ENCODE measurements around the gene CSAD. TPM values are rescaled to one million over a fixed set of nuclear protein-coding genes. Genes with fewer than 3 reads are reported as not detected.
A peak's percentile ranks its signal among the peaks of the same experiment; 100 is the strongest.

Gene CSAD
- total RNA-seq, 2 donors from 2014 or later, result 70.8 to 89.5 TPM

DNA sequence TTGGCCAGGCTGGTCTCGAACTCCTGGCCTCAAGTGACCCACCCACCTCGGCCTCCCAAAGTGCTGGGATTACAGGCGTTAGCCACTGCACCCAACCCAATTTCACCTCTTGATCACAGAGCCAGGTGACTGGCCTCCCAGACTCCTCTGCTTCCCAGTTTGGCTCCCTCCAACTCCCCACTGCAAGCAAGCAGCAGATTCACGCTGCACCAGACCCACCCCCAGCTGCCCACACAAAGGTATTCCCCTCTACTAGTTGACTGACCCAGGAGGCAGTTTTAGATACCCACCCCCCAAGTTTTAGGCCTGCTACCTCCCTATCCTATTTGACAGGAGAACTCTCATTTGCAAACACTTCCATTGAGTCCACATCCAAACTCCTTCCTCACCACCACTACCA, 46.1 kb upstream of the CSAD start:
- H3K4me1 ChIP-seq (ENCODE audit: control insufficient read depth in 1 of 2, low read depth in 2 of 2), result peaks cover 37 to 76% of the 10 kb centered on the region in 2 donors
- no peak for ATAC-seq (ENCODE audit: insufficient number of reproducible peaks, low FRiP score, low read depth)
- H3K9me3 ChIP-seq, result no peaks in the 10 kb centered on the region
- no peaks in the 10 kb centered on the region for H3K27me3 ChIP-seq (replicated peaks; ENCODE audit: insufficient read depth)
- TF ChIP-seq CTCF (IDR thresholded peaks at IDR 0.05), result no peak
- no peak for DNase-seq (ENCODE audit: low spot score)
- H3K36me3 ChIP-seq, result peaks cover 3% of the 10 kb centered on the region
- H3K27ac ChIP-seq, result no peak overlapping the region
- H3K4me3 ChIP-seq, result no peak overlapping the region

GRCh38 chr12:53225635-53226424, 45.1 kb upstream of the CSAD start:
- Histone ChIP-seq H3K27me3 (replicated peaks; ENCODE audit: insufficient read depth) (no peaks in the 10 kb centered on the region), H3K4me1 (ENCODE audit: control insufficient read depth in 1 of 2, low read depth in 2 of 2) (peaks cover 37 to 72% of the 10 kb centered on the region in 2 donors), H3K27ac (peak overlapping the region; percentile 97 to 99), H3K36me3 (peaks cover 3% of the 10 kb centered on the region), H3K9me3 (no peaks in the 10 kb centered on the region), H3K4me3 (no peak overlapping the region)
- DNase-seq (ENCODE audit: low spot score), result no peak
- ATAC-seq (ENCODE audit: insufficient number of reproducible peaks, low FRiP score, low read depth), result no peak
- no peak for TF ChIP-seq CTCF (IDR thresholded peaks at IDR 0.05)

DNA sequence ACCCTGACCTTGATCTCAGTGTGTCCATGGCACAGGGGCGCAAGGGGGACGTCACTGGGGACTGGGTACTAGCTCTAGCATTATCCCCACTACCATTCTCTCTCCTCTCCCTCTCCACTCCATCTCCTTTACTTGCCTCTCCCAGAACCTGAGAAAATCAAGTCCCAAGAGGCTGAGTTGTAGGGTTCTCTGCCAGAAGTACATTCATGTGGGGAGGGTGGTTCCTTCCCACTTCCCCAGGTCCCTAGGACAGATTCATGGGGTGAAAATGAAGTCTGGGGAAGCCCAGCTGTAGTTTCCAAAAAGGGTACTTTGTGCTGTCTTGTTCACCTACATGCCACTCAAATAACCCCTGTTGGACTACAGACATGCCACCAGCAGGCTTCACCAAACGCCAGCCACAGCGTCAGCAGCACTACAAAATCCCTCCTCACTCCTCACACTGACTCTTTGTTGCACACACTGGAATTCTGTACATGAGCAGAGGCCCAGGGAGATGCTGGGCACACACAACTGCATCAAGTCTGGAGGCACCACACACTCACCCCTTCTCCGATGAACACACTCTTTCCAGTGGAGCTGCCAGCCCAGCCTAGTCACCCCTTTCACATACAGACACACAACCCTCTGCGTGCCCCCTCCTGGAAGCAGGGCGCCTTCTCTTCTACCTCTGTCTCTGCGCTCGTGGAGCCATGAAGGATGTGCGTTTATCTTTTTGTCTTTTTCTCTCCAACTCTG, 44.3 kb upstream of the CSAD start:
- peak overlapping the region; percentile 97 to 99 for H3K27ac ChIP-seq
- H3K27me3 ChIP-seq (replicated peaks; ENCODE audit: insufficient read depth), result no peaks in the 10 kb centered on the region
- no peak for TF ChIP-seq CTCF (IDR thresholded peaks at IDR 0.05)
- peaks cover 32 to 64% of the 10 kb centered on the region in 2 donors for H3K4me1 ChIP-seq (ENCODE audit: control insufficient read depth in 1 of 2, low read depth in 2 of 2)
- H3K4me3 ChIP-seq, result no peak overlapping the region
- no peaks in the 10 kb centered on the region for H3K9me3 ChIP-seq
- DNase-seq (ENCODE audit: low spot score), result no peak
- ATAC-seq (ENCODE audit: insufficient number of reproducible peaks, low FRiP score, low read depth), result no peak
- H3K36me3 ChIP-seq, result peaks cover 3% of the 10 kb centered on the region

DNA sequence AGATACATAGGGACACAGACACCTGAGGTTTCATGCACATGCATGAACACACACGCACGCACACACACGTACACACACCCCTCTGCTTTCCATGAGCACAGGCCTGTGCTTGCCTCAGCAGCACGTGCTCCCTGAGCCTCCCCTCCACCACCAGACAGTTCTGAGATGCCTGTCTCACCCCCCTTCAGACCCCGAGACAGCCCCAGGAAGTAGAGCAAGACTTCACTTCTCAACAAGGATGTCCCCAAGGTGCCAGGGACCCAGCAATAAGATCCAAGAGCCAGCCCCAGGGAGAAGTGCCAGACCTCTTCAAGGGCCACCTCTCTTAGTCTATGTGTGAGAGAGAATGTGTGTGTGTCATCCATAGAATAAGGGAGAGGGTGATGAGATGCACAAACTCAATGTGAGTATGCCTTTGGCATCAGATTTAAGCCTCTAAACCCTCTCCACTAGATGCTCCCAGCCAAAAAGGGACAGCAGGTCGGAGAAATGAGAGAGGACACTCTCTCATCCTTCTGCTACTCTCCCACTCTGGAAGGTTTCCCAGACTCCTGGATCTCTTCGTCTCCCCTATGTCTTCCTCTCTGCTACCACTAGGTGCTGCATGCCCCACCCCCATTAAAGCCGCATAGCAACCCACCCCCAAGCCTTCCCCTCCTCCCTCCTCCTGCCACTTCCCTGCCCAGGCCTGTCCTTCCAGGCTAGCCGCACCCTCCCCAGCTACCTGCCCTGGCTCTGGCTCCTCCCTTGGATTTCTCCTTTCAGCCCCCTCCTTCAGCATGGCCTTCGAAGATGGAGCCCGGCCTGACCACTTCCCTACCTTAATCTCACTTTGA, 43.6 kb upstream of the CSAD start:
- H3K27ac ChIP-seq, result peak overlapping the region; percentile 97 to 99
- no peak for TF ChIP-seq CTCF (IDR thresholded peaks at IDR 0.05)
- ATAC-seq (ENCODE audit: insufficient number of reproducible peaks, low FRiP score, low read depth), result no peak
- no peak overlapping the region for H3K4me3 ChIP-seq
- H3K36me3 ChIP-seq, result peaks cover 3% of the 10 kb centered on the region
- DNase-seq (ENCODE audit: low spot score), result no peak
- H3K27me3 ChIP-seq (replicated peaks; ENCODE audit: insufficient read depth), result no peaks in the 10 kb centered on the region
- H3K4me1 ChIP-seq (ENCODE audit: control insufficient read depth in 1 of 2, low read depth in 2 of 2), result peaks cover 27 to 57% of the 10 kb centered on the region in 2 donors
- no peaks in the 10 kb centered on the region for H3K9me3 ChIP-seq

Data from thoracic aorta (tissue), 2 donors.